ENCODE results near the gene PCSK6. TPM values are rescaled to one million over a fixed set of nuclear protein-coding genes. Genes with fewer than 3 reads are reported as not detected.

Gene PCSK6
- polyA plus RNA-seq, 2 donors, result 5.4 to 6.5 TPM

GRCh38 chr15:101511717-101512116 is 22.2 kb upstream of the PCSK6 start:
- Histone ChIP-seq H3K36me3 (ENCODE audit: control insufficient read depth in 2 of 2, insufficient read depth in 2 of 2, low read length in 1 of 2) (no peaks in the 10 kb centered on the region), H3K4me1 (ENCODE audit: control insufficient read depth in 2 of 2, insufficient read depth in 2 of 2, low read length in 1 of 2) (no peaks in the 10 kb centered on the region), H3K4me3 (ENCODE audit: low read depth in 1 of 2, low read length in 2 of 2) (no peak overlapping the region), H3K9me3 (ENCODE audit: control insufficient read depth in 2 of 2, insufficient read depth in 1 of 2, low read depth in 1 of 2, low read length in 1 of 2) (no peaks in the 10 kb centered on the region), H3K27me3 (ENCODE audit: control insufficient read depth in 1 of 2, insufficient read depth in 2 of 2, low read length in 2 of 2) (no peaks in the 10 kb centered on the region), H3K27ac (ENCODE audit: low read depth in 2 of 2, low read length in 1 of 2) (no peak overlapping the region)

DNA sequence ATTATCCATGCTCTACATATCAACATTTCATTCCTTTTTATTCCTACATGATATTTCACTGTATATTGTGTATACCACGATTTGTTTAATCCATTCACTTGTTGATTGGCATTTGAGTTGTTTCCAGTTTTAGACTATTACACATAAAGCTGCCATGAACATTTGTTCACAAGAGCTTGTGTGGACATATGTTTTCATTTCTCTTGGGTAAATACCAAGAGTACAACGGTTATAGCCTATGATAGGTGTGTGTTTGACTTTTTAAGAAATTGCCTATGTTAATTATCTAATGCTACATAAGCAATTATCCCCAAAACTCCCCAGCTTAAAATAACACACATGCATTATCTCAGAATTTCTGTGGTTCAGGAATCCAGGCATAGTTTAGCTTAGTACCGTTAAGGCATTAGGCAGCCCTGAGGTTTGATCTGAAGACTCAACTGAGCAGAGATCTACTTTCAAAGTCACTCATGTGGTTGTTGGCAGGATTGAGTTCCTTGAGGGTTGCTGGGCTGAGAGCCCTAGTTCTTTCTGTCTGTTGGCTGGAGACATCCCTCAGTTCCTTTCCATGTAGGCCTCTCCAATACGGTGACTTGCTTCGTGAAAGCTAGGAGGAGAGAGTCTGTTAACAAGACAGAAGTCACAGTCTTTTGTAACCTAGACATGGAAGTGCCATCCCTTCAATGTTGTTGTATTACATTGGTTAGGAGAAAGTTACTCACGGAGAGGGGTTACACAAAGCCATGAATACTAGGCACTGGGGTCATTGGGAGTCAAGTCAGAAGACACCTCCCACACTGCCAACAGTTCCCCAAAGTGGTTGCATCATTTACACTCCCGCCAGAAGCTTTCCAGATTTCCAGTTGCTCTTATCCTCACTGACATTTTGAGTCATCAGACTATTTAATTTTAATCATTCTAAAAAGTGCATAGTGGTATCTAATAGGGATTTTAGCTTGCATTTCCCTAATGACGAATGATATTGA is 21.0 kb upstream of the PCSK6 start:
- Histone ChIP-seq H3K4me3 (ENCODE audit: low read depth in 1 of 2, low read length in 2 of 2) (no peak overlapping the region), H3K4me1 (ENCODE audit: control insufficient read depth in 2 of 2, insufficient read depth in 2 of 2, low read length in 1 of 2) (no peaks in the 10 kb centered on the region), H3K9me3 (ENCODE audit: control insufficient read depth in 2 of 2, insufficient read depth in 1 of 2, low read depth in 1 of 2, low read length in 1 of 2) (no peaks in the 10 kb centered on the region), H3K27me3 (ENCODE audit: control insufficient read depth in 1 of 2, insufficient read depth in 2 of 2, low read length in 2 of 2) (no peaks in the 10 kb centered on the region), H3K27ac (ENCODE audit: low read depth in 2 of 2, low read length in 1 of 2) (no peak overlapping the region), H3K36me3 (ENCODE audit: control insufficient read depth in 2 of 2, insufficient read depth in 2 of 2, low read length in 1 of 2) (no peaks in the 10 kb centered on the region)
- WGBS, 2 donors, result 84% methylated on average over 8 of the region's 8 CpGs

DNA sequence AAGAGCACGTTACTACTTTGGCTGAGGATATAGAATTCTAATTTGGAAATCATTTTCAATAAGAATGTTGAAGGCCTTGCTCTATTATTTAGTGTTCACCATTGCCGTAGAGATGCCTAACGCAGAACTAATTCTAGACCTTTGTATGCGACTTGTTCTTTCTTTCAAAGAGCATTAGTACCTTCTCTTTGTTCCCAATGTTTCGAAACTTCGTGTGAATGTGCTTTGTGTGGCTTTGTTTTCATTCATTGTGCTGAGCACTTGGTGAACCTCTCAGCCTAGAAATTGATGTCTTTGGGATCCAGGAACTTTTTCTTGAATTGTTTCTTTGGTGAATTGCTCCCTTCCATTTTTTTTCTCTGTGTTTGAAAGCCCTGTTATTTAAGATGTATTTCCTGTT is 19.8 kb upstream of the PCSK6 start:
- no peaks in the 10 kb centered on the region for H3K27me3 ChIP-seq (ENCODE audit: control insufficient read depth in 1 of 2, insufficient read depth in 2 of 2, low read length in 2 of 2)
- H3K9me3 ChIP-seq (ENCODE audit: control insufficient read depth in 2 of 2, insufficient read depth in 1 of 2, low read depth in 1 of 2, low read length in 1 of 2), result no peaks in the 10 kb centered on the region
- 78 to 84% methylated on average over 6 of the region's 6 CpGs for WGBS, 2 donors
- H3K4me1 ChIP-seq (ENCODE audit: control insufficient read depth in 2 of 2, insufficient read depth in 2 of 2, low read length in 1 of 2), result no peaks in the 10 kb centered on the region
- no peak overlapping the region for H3K27ac ChIP-seq (ENCODE audit: low read depth in 2 of 2, low read length in 1 of 2)
- no peaks in the 10 kb centered on the region for H3K36me3 ChIP-seq (ENCODE audit: control insufficient read depth in 2 of 2, insufficient read depth in 2 of 2, low read length in 1 of 2)
- no peak overlapping the region for H3K4me3 ChIP-seq (ENCODE audit: low read depth in 1 of 2, low read length in 2 of 2)

DNA sequence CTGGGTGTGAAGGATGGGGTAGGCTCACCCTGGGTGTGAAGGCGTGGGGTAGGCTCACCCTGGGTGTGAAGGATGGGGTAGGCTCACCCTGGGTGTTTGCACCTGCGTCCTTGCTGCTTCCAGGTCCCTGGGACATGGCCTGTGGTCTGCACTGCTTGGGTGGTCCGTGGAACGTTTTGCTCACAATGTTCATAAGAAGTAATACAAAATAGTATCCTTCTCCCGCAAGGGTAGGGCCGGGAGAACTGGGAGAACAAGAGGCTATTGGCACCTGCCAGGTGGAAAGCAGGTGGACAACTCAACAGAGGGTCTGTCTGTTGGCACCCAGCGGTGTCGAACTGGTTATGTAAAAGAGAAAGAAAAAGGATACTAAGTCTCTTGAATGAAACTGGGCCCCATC is 17.0 kb upstream of the PCSK6 start:
- H3K36me3 ChIP-seq (ENCODE audit: control insufficient read depth in 2 of 2, insufficient read depth in 2 of 2, low read length in 1 of 2), result no peaks in the 10 kb centered on the region
- 84 to 89% methylated on average over 8 of the region's 8 CpGs for WGBS, 2 donors
- H3K27me3 ChIP-seq (ENCODE audit: control insufficient read depth in 1 of 2, insufficient read depth in 2 of 2, low read length in 2 of 2), result no peaks in the 10 kb centered on the region
- H3K4me3 ChIP-seq (ENCODE audit: low read depth in 1 of 2, low read length in 2 of 2), result no peak overlapping the region
- no peaks in the 10 kb centered on the region for H3K9me3 ChIP-seq (ENCODE audit: control insufficient read depth in 2 of 2, insufficient read depth in 1 of 2, low read depth in 1 of 2, low read length in 1 of 2)
- H3K4me1 ChIP-seq (ENCODE audit: control insufficient read depth in 2 of 2, insufficient read depth in 2 of 2, low read length in 1 of 2), result peaks cover 0 to 2% of the 10 kb centered on the region in 2 donors
- no peak overlapping the region for H3K27ac ChIP-seq (ENCODE audit: low read depth in 2 of 2, low read length in 1 of 2)

GRCh38 chr15:101505610-101506337 is 16.3 kb upstream of the PCSK6 start:
- WGBS, 2 donors, result 78 to 80% methylated on average over 18 of the region's 18 CpGs
- H3K27me3 ChIP-seq (ENCODE audit: control insufficient read depth in 1 of 2, insufficient read depth in 2 of 2, low read length in 2 of 2), result no peaks in the 10 kb centered on the region
- H3K27ac ChIP-seq (ENCODE audit: low read depth in 2 of 2, low read length in 1 of 2), result no peak overlapping the region
- H3K4me3 ChIP-seq (ENCODE audit: low read depth in 1 of 2, low read length in 2 of 2), result no peak overlapping the region
- H3K36me3 ChIP-seq (ENCODE audit: control insufficient read depth in 2 of 2, insufficient read depth in 2 of 2, low read length in 1 of 2), result no peaks in the 10 kb centered on the region
- H3K4me1 ChIP-seq (ENCODE audit: control insufficient read depth in 2 of 2, insufficient read depth in 2 of 2, low read length in 1 of 2), result peaks cover 1 to 2% of the 10 kb centered on the region in 2 donors
- no peaks in the 10 kb centered on the region for H3K9me3 ChIP-seq (ENCODE audit: control insufficient read depth in 2 of 2, insufficient read depth in 1 of 2, low read depth in 1 of 2, low read length in 1 of 2)

- no peaks in the 10 kb centered on the region for H3K27me3 ChIP-seq (ENCODE audit: control insufficient read depth in 1 of 2, insufficient read depth in 2 of 2, low read length in 2 of 2)
- H3K4me1 ChIP-seq (ENCODE audit: control insufficient read depth in 2 of 2, insufficient read depth in 2 of 2, low read length in 1 of 2), result peaks cover 2% of the 10 kb centered on the region in 2 donors
- no peak overlapping the region for H3K4me3 ChIP-seq (ENCODE audit: low read depth in 1 of 2, low read length in 2 of 2)
- H3K9me3 ChIP-seq (ENCODE audit: control insufficient read depth in 2 of 2, insufficient read depth in 1 of 2, low read depth in 1 of 2, low read length in 1 of 2), result no peaks in the 10 kb centered on the region
- H3K27ac ChIP-seq (ENCODE audit: low read depth in 2 of 2, low read length in 1 of 2), result no peak overlapping the region
- no peaks in the 10 kb centered on the region for H3K36me3 ChIP-seq (ENCODE audit: control insufficient read depth in 2 of 2, insufficient read depth in 2 of 2, low read length in 1 of 2)
- 90 to 93% methylated on average over 17 of the region's 17 CpGs for WGBS, 2 donors
Observed at GRCh38 chr15:101504866-101505609, 15.5 kb upstream of the PCSK6 start.

DNA sequence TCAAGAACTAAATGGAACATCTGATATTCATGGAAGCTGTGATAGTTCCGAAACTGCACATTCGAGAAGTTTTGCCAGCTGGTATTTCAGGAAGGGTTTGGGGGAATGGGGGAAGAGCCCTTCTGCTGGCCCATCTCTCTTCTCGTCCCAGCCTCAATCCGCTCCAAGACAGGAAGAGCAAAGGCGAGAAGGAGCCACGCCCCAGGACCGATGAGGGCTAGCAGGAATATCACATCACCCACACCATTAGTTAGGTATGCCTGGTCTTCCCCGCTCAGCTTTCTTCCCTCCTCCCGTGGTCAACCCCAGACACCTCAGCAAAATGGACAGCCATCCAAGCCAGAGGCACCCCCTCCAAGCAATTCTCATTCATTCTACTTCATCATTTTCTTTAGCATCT is 14.9 kb upstream of the PCSK6 start:
- peaks cover 6 to 8% of the 10 kb centered on the region in 2 donors for H3K4me1 ChIP-seq (ENCODE audit: control insufficient read depth in 2 of 2, insufficient read depth in 2 of 2, low read length in 1 of 2)
- no peaks in the 10 kb centered on the region for H3K36me3 ChIP-seq (ENCODE audit: control insufficient read depth in 2 of 2, insufficient read depth in 2 of 2, low read length in 1 of 2)
- H3K27me3 ChIP-seq (ENCODE audit: control insufficient read depth in 1 of 2, insufficient read depth in 2 of 2, low read length in 2 of 2), result no peaks in the 10 kb centered on the region
- H3K27ac ChIP-seq (ENCODE audit: low read depth in 2 of 2, low read length in 1 of 2), result no peak overlapping the region
- no peak overlapping the region for H3K4me3 ChIP-seq (ENCODE audit: low read depth in 1 of 2, low read length in 2 of 2)
- 89 to 93% methylated on average over 9 of the region's 9 CpGs for WGBS, 2 donors
- no peaks in the 10 kb centered on the region for H3K9me3 ChIP-seq (ENCODE audit: control insufficient read depth in 2 of 2, insufficient read depth in 1 of 2, low read depth in 1 of 2, low read length in 1 of 2)

- no peak overlapping the region for H3K4me3 ChIP-seq (ENCODE audit: low read depth in 1 of 2, low read length in 2 of 2)
- no peak overlapping the region for H3K27ac ChIP-seq (ENCODE audit: low read depth in 2 of 2, low read length in 1 of 2)
- H3K4me1 ChIP-seq (ENCODE audit: control insufficient read depth in 2 of 2, insufficient read depth in 2 of 2, low read length in 1 of 2), result peaks cover 10 to 11% of the 10 kb centered on the region in 2 donors
- H3K27me3 ChIP-seq (ENCODE audit: control insufficient read depth in 1 of 2, insufficient read depth in 2 of 2, low read length in 2 of 2), result no peaks in the 10 kb centered on the region
- H3K9me3 ChIP-seq (ENCODE audit: control insufficient read depth in 2 of 2, insufficient read depth in 1 of 2, low read depth in 1 of 2, low read length in 1 of 2), result no peaks in the 10 kb centered on the region
- no peaks in the 10 kb centered on the region for H3K36me3 ChIP-seq (ENCODE audit: control insufficient read depth in 2 of 2, insufficient read depth in 2 of 2, low read length in 1 of 2)
- 91 to 92% methylated on average over 9 of the region's 9 CpGs for WGBS, 2 donors
Observed at GRCh38 chr15:101503296-101503599, 13.7 kb upstream of the PCSK6 start.

DNA sequence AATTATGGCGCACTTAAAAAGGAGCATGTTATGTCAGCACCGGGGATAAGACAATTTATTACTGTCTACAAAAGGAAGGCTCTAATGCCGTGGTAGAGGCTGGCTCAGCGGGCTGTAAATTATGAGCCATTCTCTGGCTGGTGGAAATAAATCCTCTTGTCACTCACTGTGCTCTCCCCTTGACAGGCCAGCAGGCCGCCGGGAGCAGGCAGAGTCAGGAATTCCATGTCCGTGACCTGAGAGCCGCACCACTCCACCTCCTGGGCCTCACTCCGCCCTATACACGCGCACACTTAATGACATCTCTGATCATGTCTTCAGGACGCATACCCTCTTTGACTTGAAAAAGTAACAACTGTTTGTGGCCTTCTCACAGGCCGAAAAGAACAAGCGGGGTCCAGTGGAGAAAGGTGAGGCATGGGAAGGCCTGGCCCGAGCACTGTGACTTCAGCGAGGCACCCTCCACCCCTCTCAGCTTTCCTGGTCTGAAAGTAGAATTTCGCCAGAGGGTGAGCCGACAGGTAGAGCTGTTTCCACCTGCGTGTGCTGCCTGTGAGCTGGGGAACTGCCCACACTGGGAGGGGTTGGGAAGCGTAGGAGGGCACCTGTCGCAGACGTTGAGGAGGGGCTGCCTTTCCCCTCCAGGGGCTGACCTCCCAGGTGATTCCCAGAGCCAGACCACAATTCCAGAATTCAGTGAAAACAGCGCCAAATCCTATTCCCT is 13.2 kb upstream of the PCSK6 start:
- 88 to 89% methylated on average over 23 of the region's 23 CpGs for WGBS, 2 donors
- no peaks in the 10 kb centered on the region for H3K27me3 ChIP-seq (ENCODE audit: control insufficient read depth in 1 of 2, insufficient read depth in 2 of 2, low read length in 2 of 2)

More for the DNA sequence above, 13.2 kb upstream of the PCSK6 start:
- no peaks in the 10 kb centered on the region for H3K36me3 ChIP-seq (ENCODE audit: control insufficient read depth in 2 of 2, insufficient read depth in 2 of 2, low read length in 1 of 2)
- H3K4me1 ChIP-seq (ENCODE audit: control insufficient read depth in 2 of 2, insufficient read depth in 2 of 2, low read length in 1 of 2), result peaks cover 10 to 14% of the 10 kb centered on the region in 2 donors
- no peak overlapping the region for H3K27ac ChIP-seq (ENCODE audit: low read depth in 2 of 2, low read length in 1 of 2)
- H3K4me3 ChIP-seq (ENCODE audit: low read depth in 1 of 2, low read length in 2 of 2), result no peak overlapping the region
- H3K9me3 ChIP-seq (ENCODE audit: control insufficient read depth in 2 of 2, insufficient read depth in 1 of 2, low read depth in 1 of 2, low read length in 1 of 2), result no peaks in the 10 kb centered on the region

Data from esophagus (tissue), 2 donors.